Tibial nerve (tissue), 4 donors: ENCODE data around the gene USP8. TPM values are rescaled to one million over a fixed set of nuclear protein-coding genes. Genes with fewer than 3 reads are reported as not detected.
"Not testable (repeated sequence)": the region's sequence is repeated elsewhere in the genome, so short reads cannot be mapped to it uniquely, and the experiment has no call there.

Experiments
- DNase-seq, 2 donors: peaks; one replicate each; pipeline ENCODE4 v3.0.0-alpha.2; 2019; ENCODE audit warnings: low spot score in 2 of 2
- H3K27ac ChIP-seq, 4 donors: fragments of 200-600 bp; sonication (generic) in 3 of 4; one replicate each; pipeline ENCODE4 v1.5.1; 2017 to 2019; ENCODE audit warnings: mild to moderate bottlenecking in 1 of 4
- H3K27me3 ChIP-seq, 2 donors: fragments of 200-600 bp; sonication (generic) in 1 of 2; one replicate each; pipeline versions ENCODE4 v1.5.1 to v1.6.0; 2017 to 2019
- H3K36me3 ChIP-seq, 3 donors: fragments of 200-600 bp; sonication (generic); one replicate each; pipeline ENCODE4 v1.5.1; 2018 to 2019
- H3K4me1 ChIP-seq, 4 donors: fragments of 200-600 bp; sonication (generic) in 3 of 4; one replicate each; pipeline ENCODE4 v1.5.1; 2017 to 2019
- H3K4me3 ChIP-seq, 4 donors: fragments of 200-600 bp; sonication (generic) in 3 of 4; one replicate each; pipeline ENCODE4 v1.5.1; 2017 to 2019; ENCODE audit warnings: mild to moderate bottlenecking in 1 of 4, moderate library complexity in 1 of 4
- H3K9me3 ChIP-seq, 4 donors: fragments of 200-600 bp; sonication (generic) in 3 of 4; one replicate each; pipeline ENCODE4 v1.5.1; 2017 to 2019
- EP300 ChIP-seq, 2 donors: sonication (generic); formaldehyde crosslinking; IDR thresholded peaks; one replicate each; pipeline ENCODE4 v1.6.1; 2017; ENCODE audit warnings: antibody characterized with exemption in 2 of 2, mild to moderate bottlenecking in 1 of 2
- POLR2A ChIP-seq, 2 donors: fragments of 450-650 bp; IDR thresholded peaks; one replicate each; pipeline ENCODE4 v1.6.1; 2017; ENCODE audit warnings: antibody characterized with exemption in 2 of 2, mild to moderate bottlenecking in 2 of 2, moderate library complexity in 2 of 2
- WGBS, 2 donors: methylation state at CpG; one replicate each; pipeline ENCODE4 v1.1.5; 2018; 5-methylcytosine and 5-hydroxymethylcytosine counted together
- total RNA-seq, 4 donors: library from RNA; depleted of rRNA; stranded (reverse); fragments of >200 nt; gene quantifications; one replicate each; pipeline ENCODE4 v1.1.0, GENCODE V29; 2016
- TF ChIP-seq, protein P1 (sequence below), 5 experiments: fragments of 200-600 bp in 3 of 5; fragments of 450-650 bp in 2 of 5; sonication (generic) in 3 of 5; IDR thresholded peaks; one replicate each; pipeline ENCODE4 v1.5.1; 2016 to 2019; ENCODE audit warnings: antibody characterized with exemption in 5 of 5, mild to moderate bottlenecking in 3 of 5, moderate library complexity in 2 of 5

Gene USP8
- total RNA-seq, 4 donors from 2014 or later = 39.8 to 97.2 (median 53.5) TPM

DNA sequence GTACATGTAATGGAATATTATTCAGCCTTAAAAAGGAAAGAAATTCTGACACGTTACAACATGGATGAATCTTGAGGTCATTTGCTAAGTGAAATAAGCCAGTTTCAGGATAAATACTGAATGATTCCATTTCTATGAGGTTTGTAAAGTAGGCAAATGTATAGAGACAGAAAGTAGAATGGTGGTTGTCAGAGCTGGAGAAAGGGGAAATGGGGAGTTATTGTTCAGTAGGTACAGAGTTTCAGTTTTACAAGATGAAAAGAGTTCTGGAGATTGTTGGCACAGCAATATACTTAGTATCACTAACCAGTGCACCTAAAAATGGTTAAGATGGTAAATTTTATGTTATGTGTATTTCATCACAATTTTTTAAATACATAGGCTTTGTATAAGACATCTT is 60.6 kb downstream of the USP8 start:
- TF ChIP-seq POLR2A (IDR thresholded peaks at IDR 0.05) (no peak), EP300 (IDR thresholded peaks at IDR 0.05) (no peak)
- TF ChIP-seq, protein P1, sequence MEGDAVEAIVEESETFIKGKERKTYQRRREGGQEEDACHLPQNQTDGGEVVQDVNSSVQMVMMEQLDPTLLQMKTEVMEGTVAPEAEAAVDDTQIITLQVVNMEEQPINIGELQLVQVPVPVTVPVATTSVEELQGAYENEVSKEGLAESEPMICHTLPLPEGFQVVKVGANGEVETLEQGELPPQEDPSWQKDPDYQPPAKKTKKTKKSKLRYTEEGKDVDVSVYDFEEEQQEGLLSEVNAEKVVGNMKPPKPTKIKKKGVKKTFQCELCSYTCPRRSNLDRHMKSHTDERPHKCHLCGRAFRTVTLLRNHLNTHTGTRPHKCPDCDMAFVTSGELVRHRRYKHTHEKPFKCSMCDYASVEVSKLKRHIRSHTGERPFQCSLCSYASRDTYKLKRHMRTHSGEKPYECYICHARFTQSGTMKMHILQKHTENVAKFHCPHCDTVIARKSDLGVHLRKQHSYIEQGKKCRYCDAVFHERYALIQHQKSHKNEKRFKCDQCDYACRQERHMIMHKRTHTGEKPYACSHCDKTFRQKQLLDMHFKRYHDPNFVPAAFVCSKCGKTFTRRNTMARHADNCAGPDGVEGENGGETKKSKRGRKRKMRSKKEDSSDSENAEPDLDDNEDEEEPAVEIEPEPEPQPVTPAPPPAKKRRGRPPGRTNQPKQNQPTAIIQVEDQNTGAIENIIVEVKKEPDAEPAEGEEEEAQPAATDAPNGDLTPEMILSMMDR (IDR thresholded peaks at IDR 0.05) = no peak
- H3K4me3 ChIP-seq = no peak overlapping the region
- H3K27me3 ChIP-seq = no peaks in the 10 kb centered on the region
- H3K4me1 ChIP-seq = no peaks in the 10 kb centered on the region
- WGBS, 2 donors = 95 to 96% methylated on average over 1 of the region's 1 CpG
- no peaks in the 10 kb centered on the region for H3K9me3 ChIP-seq
- H3K27ac ChIP-seq = no peak overlapping the region
- H3K36me3 ChIP-seq = peaks cover 0 to 80% (median 6%) of the 10 kb centered on the region in 3 donors
- DNase-seq = no peak

DNA sequence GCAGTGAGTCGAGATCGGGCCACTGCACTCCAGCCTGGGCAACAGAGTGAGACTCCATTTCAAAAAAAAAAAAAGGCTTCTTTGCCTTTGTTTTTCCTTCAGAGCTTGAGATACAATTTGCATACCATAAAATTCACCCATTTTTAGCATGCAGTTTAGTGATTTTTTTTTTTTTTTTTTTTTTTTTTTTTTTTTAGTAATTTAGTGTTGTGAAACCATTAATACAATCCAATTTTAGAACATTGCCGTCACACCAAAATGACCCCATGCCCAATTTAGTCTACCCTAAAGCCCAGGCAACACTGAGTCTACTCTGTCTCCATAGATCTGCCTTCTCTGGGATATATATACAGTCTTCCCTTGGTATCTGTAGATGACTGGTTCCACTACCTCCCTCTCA is 61.2 kb downstream of the USP8 start:
- H3K9me3 ChIP-seq = no peaks in the 10 kb centered on the region
- no peaks in the 10 kb centered on the region for H3K27me3 ChIP-seq
- no peak overlapping the region for H3K27ac ChIP-seq
- H3K4me3 ChIP-seq = no peak overlapping the region
- WGBS, 2 donors = 89 to 97% methylated on average over 3 of the region's 3 CpGs
- TF ChIP-seq POLR2A (IDR thresholded peaks at IDR 0.05) (no peak), EP300 (IDR thresholded peaks at IDR 0.05) (no peak)
- TF ChIP-seq, protein P1 (IDR thresholded peaks at IDR 0.05) = no peak
- DNase-seq = no peak
- H3K4me1 ChIP-seq = no peaks in the 10 kb centered on the region
- peaks cover 0 to 80% (median under 1%) of the 10 kb centered on the region in 3 donors for H3K36me3 ChIP-seq

DNA sequence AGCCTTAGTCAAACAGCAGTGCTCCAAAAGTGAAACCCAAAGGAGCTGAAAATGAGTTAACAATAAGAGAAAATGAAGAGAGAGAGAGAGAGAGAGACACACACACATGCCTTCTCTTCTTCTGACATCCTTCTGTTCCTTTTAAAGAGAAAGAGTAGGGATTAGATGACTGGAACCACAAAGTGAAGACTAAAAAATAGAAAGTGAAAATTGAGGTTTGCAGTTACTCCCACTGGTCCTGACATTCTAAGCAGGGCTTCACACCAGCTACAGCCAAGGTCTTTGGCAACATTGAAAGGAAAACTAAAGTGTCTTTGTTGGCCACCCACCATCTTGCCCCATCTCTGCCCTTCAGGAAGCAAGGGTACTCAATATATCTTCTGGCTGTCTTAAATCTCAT is 63.1 kb downstream of the USP8 start:
- DNase-seq = no peak
- TF ChIP-seq, protein P1 (IDR thresholded peaks at IDR 0.05) = no peak
- TF ChIP-seq EP300 (IDR thresholded peaks at IDR 0.05) (no peak), POLR2A (IDR thresholded peaks at IDR 0.05) (no peak)
- Histone ChIP-seq H3K9me3 (no peaks in the 10 kb centered on the region), H3K27ac (no peak overlapping the region), H3K27me3 (no peaks in the 10 kb centered on the region), H3K4me1 (no peaks in the 10 kb centered on the region), H3K4me3 (no peak overlapping the region), H3K36me3 (peaks cover 0 to 80% (median 9%) of the 10 kb centered on the region in 3 donors)

DNA sequence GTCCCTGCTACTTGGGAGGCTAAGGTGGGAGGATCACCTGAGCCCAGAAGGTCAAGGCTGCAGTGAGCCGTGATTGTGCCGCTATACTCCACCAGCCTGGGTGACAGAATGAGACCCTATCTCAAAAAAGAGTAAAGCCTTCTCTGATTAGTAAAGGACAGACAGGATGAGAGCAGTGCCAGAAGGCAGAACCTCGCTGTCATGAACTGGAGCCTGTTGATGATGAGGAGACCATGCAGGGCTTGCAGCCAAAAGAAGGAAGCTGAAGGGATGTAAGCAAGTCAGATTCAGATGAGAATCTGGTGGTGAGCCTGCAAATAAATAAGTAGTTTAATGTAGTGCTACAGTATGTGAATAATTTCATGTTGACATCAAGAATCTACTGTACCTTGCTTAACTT is 69.4 kb downstream of the USP8 start:
- no peaks in the 10 kb centered on the region for H3K9me3 ChIP-seq
- no peak overlapping the region for H3K4me3 ChIP-seq
- TF ChIP-seq, protein P1 (IDR thresholded peaks at IDR 0.05) = no peak
- no peak for TF ChIP-seq EP300 (IDR thresholded peaks at IDR 0.05)
- no peak for TF ChIP-seq POLR2A (IDR thresholded peaks at IDR 0.05)
- H3K27ac ChIP-seq = no peak overlapping the region
- no peaks in the 10 kb centered on the region for H3K4me1 ChIP-seq
- no peak for DNase-seq
- WGBS, 2 donors = 92 to 94% methylated on average over 3 of the region's 3 CpGs
- peaks cover 0 to 90% (median 12%) of the 10 kb centered on the region in 3 donors for H3K36me3 ChIP-seq
- no peaks in the 10 kb centered on the region for H3K27me3 ChIP-seq

DNA sequence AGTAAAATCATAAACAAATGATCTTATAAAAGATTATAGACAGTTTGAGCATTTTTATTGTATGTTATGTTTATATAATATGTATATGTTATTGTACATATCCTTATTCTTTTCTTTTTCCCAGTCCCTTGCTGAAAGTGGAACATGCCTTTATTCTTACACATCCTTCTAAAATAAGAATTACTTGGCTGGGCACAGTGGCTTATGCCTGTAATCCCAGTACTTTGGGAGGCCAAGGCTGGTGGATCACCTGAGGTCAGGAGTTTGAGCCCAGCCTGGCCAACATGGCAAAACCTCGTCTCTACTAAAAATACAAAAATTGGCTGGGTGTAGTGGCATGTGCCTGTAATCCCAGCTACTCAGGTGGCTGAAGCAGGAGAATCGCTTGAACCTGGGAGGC is 70.3 kb downstream of the USP8 start:
- H3K4me1 ChIP-seq, H3K4me3 ChIP-seq, H3K9me3 ChIP-seq, DNase-seq, H3K27ac ChIP-seq, H3K27me3 ChIP-seq: not testable (repeated sequence)
- peaks cover 0 to 100% (median 20%) of the 10 kb centered on the region in 3 donors for H3K36me3 ChIP-seq
- 84 to 94% methylated on average over 2 of the region's 2 CpGs for WGBS, 2 donors

DNA sequence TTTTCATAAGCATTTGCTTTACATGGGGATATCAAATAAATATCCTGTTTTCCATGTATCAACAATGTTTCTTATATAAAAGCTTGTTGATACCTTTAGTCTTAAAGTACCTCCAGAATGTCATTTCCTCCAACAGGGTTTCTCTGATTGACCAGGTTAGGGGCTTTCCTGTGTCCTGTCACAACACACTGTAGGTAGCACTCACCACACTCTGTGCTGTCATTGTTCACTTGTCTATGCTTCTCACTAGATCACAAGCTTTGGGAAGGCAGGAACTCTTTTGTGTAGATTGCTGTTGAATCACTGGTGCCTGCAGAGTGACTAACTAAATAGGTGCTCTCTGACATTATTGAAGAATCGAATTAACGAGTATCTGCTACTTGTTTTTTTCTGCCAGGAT is 72.5 kb downstream of the USP8 start:
- TF ChIP-seq, protein P1 (IDR thresholded peaks at IDR 0.05) = no peak
- TF ChIP-seq EP300 (IDR thresholded peaks at IDR 0.05) (no peak), POLR2A (IDR thresholded peaks at IDR 0.05) (no peak)
- no peak overlapping the region for H3K27ac ChIP-seq
- H3K4me1 ChIP-seq = no peaks in the 10 kb centered on the region
- no peak for DNase-seq
- H3K4me3 ChIP-seq = no peak overlapping the region
- H3K36me3 ChIP-seq = peaks cover 0 to 100% (median 17%) of the 10 kb centered on the region in 3 donors
- WGBS, 2 donors = 86 to 94% methylated on average over 2 of the region's 2 CpGs
- no peaks in the 10 kb centered on the region for H3K27me3 ChIP-seq
- no peaks in the 10 kb centered on the region for H3K9me3 ChIP-seq
